D721Med (cell line): ENCODE data around the gene NCAM1.

Source experiments
- DNase-seq: peaks from one replicate; pipeline ENCODE4 v3.0.0; 2011; ENCODE audit warnings: low spot score; ENCODE audit not compliant: insufficient read length
- FAIRE-seq: peaks from 2 replicates; lab custom pipeline; 2011; peaks lifted over from hg19 to GRCh38; lab: Jason Lieb, UNC
- TF ChIP-seq, protein P1 (sequence below): IDR thresholded peaks from 2 replicates; pipeline ENCODE4 v1.5.1; 2012; ENCODE audit warnings: mild to moderate bottlenecking, control low read depth; ENCODE audit not compliant: insufficient read depth; ENCODE audit errors: missing control alignments

The NCAM1 gene

DNA sequence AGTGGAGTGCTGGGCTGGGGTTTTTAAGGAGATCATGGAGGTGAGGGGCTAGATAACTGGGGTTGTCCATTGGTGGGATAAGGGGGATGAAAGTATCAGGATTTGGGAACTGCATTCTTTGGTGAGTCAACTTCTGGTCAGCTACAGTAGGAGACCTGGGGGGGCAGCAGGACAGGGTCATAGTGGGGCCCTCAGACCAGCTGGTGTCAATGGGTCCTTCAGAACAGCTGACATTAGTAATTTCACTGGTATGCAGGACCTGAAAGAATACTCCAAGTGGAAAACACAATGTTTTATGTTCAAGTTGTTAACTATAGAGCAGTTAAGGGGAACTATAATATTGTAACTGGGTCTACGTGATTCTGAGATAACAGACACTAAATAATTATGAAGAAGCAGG is 350.3 kb downstream of the NCAM1 start:
- no peak for FAIRE-seq
- TF ChIP-seq, protein P1, sequence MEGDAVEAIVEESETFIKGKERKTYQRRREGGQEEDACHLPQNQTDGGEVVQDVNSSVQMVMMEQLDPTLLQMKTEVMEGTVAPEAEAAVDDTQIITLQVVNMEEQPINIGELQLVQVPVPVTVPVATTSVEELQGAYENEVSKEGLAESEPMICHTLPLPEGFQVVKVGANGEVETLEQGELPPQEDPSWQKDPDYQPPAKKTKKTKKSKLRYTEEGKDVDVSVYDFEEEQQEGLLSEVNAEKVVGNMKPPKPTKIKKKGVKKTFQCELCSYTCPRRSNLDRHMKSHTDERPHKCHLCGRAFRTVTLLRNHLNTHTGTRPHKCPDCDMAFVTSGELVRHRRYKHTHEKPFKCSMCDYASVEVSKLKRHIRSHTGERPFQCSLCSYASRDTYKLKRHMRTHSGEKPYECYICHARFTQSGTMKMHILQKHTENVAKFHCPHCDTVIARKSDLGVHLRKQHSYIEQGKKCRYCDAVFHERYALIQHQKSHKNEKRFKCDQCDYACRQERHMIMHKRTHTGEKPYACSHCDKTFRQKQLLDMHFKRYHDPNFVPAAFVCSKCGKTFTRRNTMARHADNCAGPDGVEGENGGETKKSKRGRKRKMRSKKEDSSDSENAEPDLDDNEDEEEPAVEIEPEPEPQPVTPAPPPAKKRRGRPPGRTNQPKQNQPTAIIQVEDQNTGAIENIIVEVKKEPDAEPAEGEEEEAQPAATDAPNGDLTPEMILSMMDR, result no peak
- DNase-seq, result no peak

DNA sequence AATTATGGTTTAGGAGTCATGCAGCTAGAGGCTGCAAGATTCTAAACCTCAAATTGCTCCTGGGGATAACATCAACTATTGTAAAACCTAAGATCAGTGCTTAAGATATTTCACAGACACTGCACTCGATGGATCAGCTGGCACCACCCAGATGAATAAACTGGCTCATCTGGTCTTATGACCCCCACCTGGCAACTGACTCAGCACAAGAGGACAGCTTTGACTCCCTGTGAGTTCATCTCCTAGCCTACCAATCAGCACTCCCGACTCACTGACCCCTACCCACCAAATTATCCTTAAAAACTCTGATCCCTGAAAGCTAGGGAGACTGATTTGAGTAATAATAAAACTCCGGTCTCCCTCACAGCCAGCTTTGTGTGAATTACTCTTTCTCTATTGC is 352.4 kb downstream of the NCAM1 start:
- no peak for FAIRE-seq
- DNase-seq, result no peak
- TF ChIP-seq, protein P1, result no peak

DNA sequence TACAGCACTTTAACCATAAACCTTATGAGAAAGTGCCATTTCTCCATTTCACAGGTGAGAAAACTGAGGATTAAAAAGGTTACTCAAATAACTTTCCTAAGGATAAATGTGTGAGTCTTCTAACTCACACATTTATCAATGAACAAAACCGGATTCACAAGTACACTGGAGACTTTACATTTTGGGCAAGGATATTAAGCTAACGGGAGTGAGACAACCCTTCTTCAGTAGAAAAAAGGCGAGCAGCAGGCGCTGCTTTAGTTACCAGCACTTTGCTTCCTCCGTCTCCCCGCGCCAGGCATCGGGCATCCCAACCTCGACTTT is 352.8 kb downstream of the NCAM1 start:
- DNase-seq (no peak), FAIRE-seq (no peak)
- TF ChIP-seq, protein P1, result no peak

DNA sequence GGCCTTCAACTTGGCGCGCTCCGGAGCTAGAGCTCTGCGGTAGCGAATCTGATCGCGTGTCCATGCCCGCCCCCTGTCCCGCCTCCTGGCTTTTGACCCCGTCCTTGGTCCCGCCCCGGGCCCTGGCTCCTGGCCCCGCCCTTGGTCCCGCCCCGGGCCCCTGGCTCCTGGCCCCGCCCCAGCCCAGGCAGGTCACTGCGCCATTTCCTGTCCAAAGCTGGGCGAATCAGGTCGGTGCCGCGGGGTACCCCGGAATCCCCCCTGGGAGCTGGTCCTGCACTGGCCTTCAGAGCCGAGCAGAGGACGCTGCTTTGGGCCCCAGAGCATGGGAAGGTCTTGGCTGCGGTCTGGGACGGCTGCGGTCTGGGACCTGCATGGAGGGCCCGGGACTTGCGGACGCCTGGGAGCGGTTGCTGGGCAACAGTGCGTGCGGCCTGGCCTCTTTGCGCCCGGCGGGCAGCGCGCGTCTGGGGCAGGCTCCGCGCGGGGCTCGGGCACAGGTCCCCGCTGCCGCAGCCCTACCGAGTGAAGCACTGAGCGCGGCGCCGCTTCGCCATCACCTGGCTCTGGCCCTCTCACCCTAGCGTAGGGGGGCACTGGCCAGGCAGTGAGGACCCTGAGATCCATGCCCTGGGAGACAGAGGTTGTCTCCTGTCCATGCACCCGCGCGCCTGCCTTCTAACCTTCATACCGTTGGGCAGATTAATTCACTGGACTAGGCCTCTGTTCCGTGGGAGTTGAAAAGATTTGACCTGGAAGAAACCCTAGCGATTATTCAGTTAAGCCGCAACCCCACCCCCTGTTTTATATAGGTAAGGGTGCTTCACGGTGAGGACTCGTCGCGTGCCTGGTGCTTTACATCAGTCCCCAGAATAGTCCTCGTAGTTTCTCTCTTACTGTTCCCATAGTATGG is 353.4 kb downstream of the NCAM1 start, which contains the start of gene TTC12:
TSS of gene TTC12 (plus strand) at position 195 of the 913 bp plus-strand sequence. CDS start 1,675 bp downstream, outside the sequence.
- DNase-seq, result peak; percentile 67
- TF ChIP-seq, protein P1, result no peak
- no peak for FAIRE-seq

DNA sequence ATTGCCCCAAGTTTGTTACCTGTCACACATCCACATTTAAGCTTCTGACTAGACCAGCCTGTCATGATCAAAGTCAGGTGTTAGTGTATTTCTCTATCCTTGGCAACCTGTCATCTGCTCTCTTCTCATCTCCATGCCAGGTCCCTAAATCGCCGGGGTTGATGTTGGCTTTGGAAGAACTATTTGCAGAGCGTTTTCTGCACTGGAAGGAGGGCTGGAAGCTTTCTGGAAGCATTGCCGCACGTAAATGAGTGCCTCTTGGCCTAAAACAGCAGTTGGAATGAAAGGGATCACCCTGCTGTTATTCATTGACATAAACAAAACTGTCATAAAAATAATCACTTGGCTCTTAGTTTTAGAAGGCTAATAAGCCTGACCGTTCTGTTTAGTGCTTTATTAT is 354.6 kb downstream of the NCAM1 start:
- TF ChIP-seq, protein P1, result no peak
- peak; percentile 38 for FAIRE-seq
- DNase-seq, result no peak

DNA sequence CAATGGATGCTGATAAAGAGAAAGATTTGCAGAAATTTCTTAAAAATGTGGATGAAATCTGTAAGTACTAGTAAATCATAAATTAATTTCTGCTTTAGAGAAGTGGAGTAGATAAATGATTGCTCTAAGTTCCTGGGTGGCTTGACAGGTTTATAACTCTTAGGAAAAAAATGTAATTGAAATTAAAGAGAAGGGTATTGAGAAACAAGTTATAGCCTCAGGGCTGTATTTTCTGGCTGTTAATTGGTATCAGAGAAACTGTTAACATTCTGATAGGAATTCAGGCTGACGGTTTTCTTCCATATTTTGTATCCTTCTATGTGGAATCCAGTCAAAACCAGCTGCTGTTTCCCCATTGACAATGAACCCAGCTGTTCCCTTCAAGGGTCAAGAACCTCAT is 355.0 kb downstream of the NCAM1 start:
- TF ChIP-seq, protein P1, result no peak
- FAIRE-seq, result no peak
- no peak for DNase-seq

DNA sequence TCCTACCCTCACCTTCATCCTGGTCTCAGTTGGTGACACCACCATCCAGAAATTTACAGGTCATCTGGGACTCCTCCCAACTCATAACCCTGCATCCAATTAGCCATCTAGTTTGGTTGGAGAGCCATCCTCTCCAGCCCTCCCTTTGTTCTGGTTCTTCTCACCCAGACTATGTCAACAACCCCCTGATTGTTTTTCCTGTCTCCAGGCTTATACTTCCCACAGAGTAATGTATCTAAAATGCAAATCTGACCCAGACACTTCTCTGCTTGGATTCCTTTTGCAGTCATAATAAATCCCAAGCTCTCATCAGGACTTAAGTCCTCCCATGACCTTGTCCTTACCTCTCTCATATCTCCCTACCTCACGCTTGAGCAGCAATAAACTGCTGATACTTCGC is 356.1 kb downstream of the NCAM1 start:
- TF ChIP-seq, protein P1, result no peak
- no peak for FAIRE-seq
- no peak for DNase-seq
